Measurements from ENCODE around the gene HES2. TPM values are rescaled to one million over a fixed set of nuclear protein-coding genes. Genes with fewer than 3 reads are reported as not detected.
"Not testable (repeated sequence)": the region's sequence is repeated elsewhere in the genome, so short reads cannot be mapped to it uniquely, and the experiment has no call there.

HES2 gene
- total RNA-seq, 1 donor from 2014 or later = not detected

DNA sequence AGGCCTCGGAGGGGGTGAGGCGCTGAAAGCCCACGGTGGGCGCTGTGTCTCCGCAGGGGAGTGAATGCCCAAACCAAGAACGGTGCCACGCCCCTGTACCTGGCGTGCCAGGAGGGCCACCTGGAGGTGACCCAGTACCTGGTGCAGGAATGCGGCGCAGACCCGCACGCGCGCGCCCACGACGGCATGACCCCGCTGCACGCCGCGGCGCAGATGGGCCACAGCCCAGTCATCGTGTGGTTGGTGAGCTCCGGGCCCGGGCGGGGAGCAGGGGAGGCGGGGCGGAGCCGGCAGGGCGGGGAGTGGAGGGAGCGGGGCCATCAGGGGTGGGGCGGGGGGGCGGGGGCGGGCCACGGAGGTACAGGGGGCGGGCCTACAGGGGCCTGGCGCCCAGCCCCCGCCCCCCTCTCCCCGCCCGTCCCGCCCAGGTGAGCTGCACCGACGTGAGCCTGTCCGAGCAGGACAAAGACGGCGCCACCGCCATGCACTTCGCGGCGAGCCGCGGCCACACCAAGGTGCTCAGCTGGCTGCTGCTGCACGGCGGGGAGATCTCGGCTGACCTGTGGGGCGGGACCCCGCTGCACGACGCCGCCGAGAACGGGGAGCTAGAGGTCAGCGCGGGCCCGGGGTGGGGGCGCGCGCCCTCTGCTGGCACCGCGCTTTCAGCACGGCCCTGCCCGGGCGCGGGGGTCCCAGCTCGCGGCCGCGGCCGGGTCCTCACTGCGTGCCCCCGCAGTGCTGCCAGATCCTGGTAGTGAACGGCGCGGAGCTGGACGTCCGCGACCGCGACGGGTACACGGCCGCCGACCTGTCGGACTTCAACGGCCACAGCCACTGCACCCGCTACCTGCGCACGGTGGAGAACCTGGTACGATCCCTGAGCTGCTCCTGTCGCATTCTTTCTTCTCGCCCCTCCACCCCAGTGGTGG is 20.7 kb upstream of the HES2 start:
- Histone ChIP-seq H3K9me3 (no peaks in the 10 kb centered on the region), H3K27ac (no peak overlapping the region), H3K4me3 (peak overlapping the region; percentile 30 to 42), H3K4me1 (no peaks in the 10 kb centered on the region), H3K27me3 (peaks cover 9% of the 10 kb centered on the region), H3K36me3 (no peaks in the 10 kb centered on the region)
- no peak for DNase-seq (ENCODE audit: low spot score in 2 of 2)
- intact Hi-C loops (cut with DNase I) = no loop called here
- TF ChIP-seq, protein P1, sequence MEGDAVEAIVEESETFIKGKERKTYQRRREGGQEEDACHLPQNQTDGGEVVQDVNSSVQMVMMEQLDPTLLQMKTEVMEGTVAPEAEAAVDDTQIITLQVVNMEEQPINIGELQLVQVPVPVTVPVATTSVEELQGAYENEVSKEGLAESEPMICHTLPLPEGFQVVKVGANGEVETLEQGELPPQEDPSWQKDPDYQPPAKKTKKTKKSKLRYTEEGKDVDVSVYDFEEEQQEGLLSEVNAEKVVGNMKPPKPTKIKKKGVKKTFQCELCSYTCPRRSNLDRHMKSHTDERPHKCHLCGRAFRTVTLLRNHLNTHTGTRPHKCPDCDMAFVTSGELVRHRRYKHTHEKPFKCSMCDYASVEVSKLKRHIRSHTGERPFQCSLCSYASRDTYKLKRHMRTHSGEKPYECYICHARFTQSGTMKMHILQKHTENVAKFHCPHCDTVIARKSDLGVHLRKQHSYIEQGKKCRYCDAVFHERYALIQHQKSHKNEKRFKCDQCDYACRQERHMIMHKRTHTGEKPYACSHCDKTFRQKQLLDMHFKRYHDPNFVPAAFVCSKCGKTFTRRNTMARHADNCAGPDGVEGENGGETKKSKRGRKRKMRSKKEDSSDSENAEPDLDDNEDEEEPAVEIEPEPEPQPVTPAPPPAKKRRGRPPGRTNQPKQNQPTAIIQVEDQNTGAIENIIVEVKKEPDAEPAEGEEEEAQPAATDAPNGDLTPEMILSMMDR (IDR thresholded peaks at IDR 0.05) = peak in 1 of 3 experiments; percentile 15

DNA sequence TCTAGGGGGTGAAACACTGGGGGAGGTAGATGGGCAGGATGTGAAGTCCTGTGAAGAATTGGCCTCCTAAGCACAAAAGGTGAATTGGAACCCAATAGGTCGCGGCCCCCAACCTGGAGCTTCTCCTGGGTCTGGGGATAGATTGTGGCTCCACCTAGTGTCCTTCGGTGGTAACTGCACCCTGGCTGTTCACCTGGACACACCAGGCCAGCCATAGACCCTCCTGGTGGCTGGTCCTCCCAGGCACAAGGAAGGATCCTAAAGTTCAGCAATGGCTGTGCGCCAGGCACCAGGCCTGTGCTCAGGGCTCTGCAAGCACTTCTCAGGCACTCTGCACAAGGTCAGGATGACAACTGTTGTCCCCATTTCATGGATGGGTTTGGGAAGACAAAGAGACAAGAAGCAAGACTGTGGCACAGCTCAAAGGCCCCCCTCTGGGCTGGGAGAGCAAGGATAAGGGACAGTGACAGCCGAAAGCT is 18.4 kb upstream of the HES2 start:
- intact Hi-C loops (cut with DNase I) = loop anchor here (1.0 kb wide), 2 partner anchors 75 to 192 kb away; no protein-coding TSS in a partner anchor
- Histone ChIP-seq H3K27ac (no peak overlapping the region), H3K4me3 (no peak overlapping the region), H3K36me3 (no peaks in the 10 kb centered on the region), H3K9me3 (no peaks in the 10 kb centered on the region), H3K27me3 (peaks cover 9% of the 10 kb centered on the region), H3K4me1 (no peaks in the 10 kb centered on the region)
- TF ChIP-seq, protein P1 (IDR thresholded peaks at IDR 0.05) = peak; percentile 83 to 98 (median 95)
- peak in 1 of 2 donors; percentile 73 for DNase-seq (ENCODE audit: low spot score in 2 of 2)

DNA sequence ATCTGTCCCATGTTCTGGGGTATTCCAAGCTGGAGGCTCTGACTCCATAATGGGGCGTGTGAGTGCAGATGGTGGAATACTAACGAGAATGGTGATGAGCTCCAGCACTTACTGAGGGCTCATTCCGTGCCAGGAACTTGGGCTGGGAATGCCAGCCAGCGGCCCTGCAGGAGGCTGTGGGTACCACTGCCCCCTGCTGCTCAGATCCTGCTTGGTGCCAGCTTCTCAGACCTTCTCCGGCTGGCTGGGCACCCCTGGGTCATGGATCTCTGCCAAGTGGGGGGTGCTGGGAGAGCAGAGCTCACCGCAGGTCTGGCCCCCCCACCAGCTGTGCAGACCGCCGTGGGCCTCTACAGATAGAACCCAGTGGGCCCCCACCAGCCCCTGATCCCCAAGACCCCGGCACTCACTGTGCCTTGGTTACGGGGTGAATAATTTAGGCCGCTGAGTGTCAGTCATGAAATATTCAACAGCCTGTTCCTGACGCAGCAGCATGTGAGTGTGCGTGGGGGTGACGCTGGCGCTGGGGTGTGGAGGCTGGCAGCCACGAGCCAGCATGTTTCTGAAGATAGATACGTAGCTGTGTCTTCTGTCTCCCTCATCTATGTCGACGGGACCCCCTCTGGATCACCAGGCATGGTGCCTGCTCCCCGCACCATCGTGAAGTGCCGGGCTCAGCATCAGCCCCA is 17.4 kb upstream of the HES2 start:
- H3K27me3 ChIP-seq; intact Hi-C loops (cut with DNase I); H3K9me3 ChIP-seq; H3K4me1 ChIP-seq; H3K36me3 ChIP-seq; H3K4me3 ChIP-seq; H3K27ac ChIP-seq; DNase-seq (ENCODE audit: low spot score in 2 of 2): not testable (repeated sequence)

DNA sequence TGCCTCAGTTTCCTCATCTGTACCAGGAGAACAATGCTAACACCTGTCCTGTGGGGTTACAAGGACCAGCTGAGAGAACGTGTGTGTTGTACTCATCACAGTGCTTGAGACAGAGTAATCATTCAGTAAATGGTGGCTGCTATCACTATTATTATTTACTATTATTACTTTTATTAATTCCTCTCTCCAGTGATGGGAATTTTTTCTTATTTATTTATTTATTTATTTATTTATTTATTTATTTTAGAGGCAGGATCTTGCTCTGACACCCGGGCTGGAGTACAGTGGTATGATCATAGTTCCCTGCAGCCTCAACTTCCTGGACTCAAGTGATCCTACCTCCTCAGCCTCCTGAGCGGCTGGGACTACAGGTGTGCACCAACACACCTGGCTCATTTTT is 16.6 kb upstream of the HES2 start:
- H3K9me3 ChIP-seq; H3K36me3 ChIP-seq; H3K4me1 ChIP-seq; H3K27ac ChIP-seq; intact Hi-C loops (cut with DNase I); DNase-seq (ENCODE audit: low spot score in 2 of 2); H3K27me3 ChIP-seq; H3K4me3 ChIP-seq: not testable (repeated sequence)

DNA sequence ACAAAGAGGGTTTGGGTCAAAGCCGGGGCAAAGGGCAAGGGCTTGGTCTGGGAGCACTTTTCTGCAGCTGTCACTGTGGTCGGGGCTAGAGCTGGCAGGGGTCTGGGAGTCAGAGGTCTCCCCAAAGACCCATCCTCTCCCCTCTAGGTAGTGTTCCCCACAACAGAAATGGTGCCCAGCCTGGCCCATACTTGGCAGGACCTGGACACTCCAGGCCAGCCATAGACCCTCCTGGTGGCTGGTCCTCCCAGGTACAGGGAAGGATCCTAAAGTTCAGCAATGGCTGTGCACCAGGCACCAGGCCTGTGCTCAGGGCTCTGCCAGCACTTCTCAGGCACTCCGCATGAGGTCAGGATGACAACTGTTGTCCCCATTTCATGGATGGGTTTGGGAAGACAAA is 15.8 kb upstream of the HES2 start:
- TF ChIP-seq, protein P1 (IDR thresholded peaks at IDR 0.05) = no peak
- H3K27me3 ChIP-seq = peaks cover 1% of the 10 kb centered on the region
- no peaks in the 10 kb centered on the region for H3K9me3 ChIP-seq
- H3K27ac ChIP-seq = no peak overlapping the region
- intact Hi-C loops (cut with DNase I) = no loop called here
- no peak for DNase-seq (ENCODE audit: low spot score in 2 of 2)
- H3K4me1 ChIP-seq = no peaks in the 10 kb centered on the region
- no peak overlapping the region for H3K4me3 ChIP-seq
- no peaks in the 10 kb centered on the region for H3K36me3 ChIP-seq

DNA sequence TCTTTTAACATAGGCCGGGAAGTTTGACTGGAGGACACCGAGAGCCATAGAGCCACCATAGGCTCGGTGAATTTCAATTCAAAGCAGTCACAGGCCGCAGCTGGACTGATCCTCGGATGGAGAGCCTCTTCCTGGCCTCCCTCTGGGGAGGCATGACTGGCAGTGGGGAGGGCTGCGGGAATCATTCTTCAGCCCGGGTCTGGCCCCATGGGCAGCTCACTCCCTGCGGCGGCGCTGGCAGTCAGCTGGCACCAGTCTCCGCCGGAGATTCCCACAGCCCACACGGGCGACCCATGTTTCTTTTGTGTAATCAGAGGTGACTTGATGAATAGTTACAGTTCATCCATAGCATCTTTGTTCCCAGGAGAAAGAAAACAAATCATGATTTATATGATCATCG is 15.4 kb upstream of the HES2 start:
- no peaks in the 10 kb centered on the region for H3K36me3 ChIP-seq
- H3K4me1 ChIP-seq = no peaks in the 10 kb centered on the region
- no peak for DNase-seq (ENCODE audit: low spot score in 2 of 2)
- H3K9me3 ChIP-seq = no peaks in the 10 kb centered on the region
- no peaks in the 10 kb centered on the region for H3K27me3 ChIP-seq
- intact Hi-C loops (cut with DNase I) = no loop called here
- no peak overlapping the region for H3K27ac ChIP-seq
- TF ChIP-seq, protein P1 (IDR thresholded peaks at IDR 0.05) = no peak
- no peak overlapping the region for H3K4me3 ChIP-seq

Measured in ascending aorta (tissue), 2 donors.